ENCODE results near the gene TNNI3.

DNA sequence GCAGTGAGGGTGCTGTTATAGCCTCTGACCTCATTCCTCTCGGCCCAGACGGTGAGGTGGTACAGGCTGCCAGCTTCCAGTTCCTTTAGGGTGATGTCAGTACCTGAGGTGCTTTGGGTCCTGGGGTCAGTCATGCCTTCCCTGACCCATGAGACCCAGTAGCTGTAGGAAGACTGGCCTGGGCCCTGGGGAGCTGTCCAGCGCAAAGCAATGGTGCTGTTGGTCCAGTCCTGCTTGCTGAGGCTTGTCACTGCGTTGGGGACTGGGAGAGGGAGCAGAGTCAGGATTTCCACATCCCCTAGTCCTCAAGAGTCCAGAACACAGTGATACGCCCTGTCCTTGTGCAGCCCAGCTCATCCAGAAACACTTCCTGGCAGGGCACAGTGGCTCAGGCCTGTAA lies 41.1 kb upstream of the TNNI3 start:
- no peak for TF ChIP-seq POLR2A (IDR thresholded peaks at IDR 0.05)
- TF ChIP-seq, protein P1, sequence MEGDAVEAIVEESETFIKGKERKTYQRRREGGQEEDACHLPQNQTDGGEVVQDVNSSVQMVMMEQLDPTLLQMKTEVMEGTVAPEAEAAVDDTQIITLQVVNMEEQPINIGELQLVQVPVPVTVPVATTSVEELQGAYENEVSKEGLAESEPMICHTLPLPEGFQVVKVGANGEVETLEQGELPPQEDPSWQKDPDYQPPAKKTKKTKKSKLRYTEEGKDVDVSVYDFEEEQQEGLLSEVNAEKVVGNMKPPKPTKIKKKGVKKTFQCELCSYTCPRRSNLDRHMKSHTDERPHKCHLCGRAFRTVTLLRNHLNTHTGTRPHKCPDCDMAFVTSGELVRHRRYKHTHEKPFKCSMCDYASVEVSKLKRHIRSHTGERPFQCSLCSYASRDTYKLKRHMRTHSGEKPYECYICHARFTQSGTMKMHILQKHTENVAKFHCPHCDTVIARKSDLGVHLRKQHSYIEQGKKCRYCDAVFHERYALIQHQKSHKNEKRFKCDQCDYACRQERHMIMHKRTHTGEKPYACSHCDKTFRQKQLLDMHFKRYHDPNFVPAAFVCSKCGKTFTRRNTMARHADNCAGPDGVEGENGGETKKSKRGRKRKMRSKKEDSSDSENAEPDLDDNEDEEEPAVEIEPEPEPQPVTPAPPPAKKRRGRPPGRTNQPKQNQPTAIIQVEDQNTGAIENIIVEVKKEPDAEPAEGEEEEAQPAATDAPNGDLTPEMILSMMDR (IDR thresholded peaks at IDR 0.05) = no peak

Measured in ovary (tissue), 3 donors.